GM19463 (cell line): ENCODE measurements around the gene GIPR.
A peak's percentile ranks its signal among the peaks of the same experiment; 100 is the strongest.

Source experiments
- ATAC-seq: cut with Tn5 transposase; IDR thresholded peaks from one replicate; pipeline ENCODE4 v1.9.1; 2021; ENCODE audit warnings: mild to moderate bottlenecking, moderate library complexity; ENCODE audit not compliant: unreplicated experiment

The GIPR gene

DNA sequence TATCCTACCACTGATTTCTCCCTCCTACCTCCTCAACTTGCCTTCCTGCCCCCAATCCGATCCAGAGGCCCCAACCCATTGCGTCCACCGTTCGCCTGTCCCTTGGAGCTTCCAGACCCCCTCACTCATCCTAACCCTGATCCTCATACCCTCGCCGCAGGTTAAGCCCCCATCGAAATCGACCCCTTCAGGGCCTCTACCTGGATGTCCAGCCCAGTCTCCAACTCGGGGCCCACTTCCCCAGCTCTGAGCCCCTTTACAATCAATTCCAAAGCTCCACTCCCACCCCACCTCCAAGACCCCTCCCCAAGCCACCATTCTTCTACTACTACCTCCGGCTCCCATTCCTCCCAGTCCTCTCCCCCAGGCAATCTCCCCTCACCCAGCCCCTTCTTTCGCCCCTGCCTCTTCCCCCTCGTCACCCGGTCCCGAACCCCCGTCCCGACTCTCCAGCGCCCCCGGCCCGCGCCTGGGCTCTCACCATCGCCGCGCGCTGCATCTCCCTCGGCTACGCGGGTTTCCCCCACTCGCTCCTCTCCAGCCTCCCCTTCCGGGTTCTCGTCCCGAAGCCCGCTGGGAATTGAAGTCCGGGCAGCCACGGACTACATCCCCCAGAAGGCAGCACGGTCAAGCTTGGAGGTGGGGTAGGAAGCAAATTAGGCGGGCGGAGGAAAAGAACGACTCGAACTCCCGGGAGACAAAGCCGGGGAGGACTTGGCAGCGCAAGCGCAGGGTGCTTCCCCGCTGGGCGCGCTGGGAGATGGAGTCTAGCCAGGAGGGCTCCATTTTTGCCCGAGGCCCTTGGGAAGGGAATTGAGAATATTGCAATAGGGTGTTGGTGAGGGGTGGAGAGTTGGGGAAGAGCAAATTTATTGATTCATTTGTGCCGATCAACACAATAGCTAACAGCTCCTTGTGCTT is 62.6 kb downstream of the GIPR start, which contains the start of gene FBXO46:
FBXO46 (minus strand) TSS at position 529 of the 921 bp plus-strand sequence. CDS start 17,401 bp downstream, outside the sequence.
- peak; percentile 87 for ATAC-seq
